ENCODE data around the gene RAD51B.

The RAD51B gene

DNA sequence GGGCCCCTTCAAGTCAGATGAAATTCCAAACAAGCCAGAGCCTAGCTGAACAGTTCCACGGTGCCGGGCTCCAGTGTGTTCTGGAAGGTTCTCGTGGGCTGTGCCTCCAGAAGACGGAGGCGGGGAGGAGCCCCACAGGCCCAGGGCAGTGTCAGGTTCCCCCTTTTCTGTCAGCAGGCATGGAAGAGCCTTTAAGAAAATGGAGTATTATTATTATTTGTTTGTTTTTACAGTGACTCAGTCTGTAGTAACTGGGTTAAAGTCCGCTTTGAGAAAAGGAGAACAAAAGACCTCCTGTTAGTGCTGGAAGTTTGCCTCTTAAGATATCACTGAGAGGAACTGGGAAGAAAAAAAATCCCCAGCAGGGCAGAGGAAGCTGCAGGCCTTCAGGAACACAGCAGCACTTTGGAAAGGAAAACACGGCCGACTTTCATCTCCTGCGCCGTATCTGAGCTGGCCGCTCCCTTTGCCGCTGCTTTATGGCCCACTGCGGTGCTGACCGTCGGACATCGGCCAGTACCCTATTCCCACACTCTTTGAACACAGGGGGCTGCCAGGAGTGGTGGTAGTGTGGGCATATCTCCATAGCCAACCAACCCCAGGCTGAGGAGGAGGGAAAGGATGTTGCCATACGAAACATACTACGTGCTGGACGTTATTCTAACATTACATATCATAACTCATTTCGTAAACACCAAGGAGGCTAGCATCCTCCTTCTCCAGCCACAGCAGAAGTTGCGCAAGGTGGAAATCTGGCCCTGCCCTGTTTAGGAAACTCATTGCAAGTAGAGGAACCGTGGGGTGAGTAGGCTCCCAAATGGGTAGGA lies 779.3 kb downstream of the RAD51B start:
- Histone ChIP-seq H3K36me3 (ENCODE audit: control insufficient read depth, insufficient read depth, low read length) (no peaks in the 10 kb centered on the region), H3K27me3 (ENCODE audit: insufficient read depth, low read length, poor library complexity) (no peaks in the 10 kb centered on the region), H3K79me2 (ENCODE audit: control insufficient read depth, insufficient read depth, low read length) (no peaks in the 10 kb centered on the region), H2BK120ac (ENCODE audit: low read depth, low read length) (no peak overlapping the region), H3K79me1 (ENCODE audit: low read length) (no peaks in the 10 kb centered on the region), H3K23ac (ENCODE audit: low read length) (no peak overlapping the region), H3K18ac (ENCODE audit: low read length) (no peak overlapping the region), H3K4me2 (ENCODE audit: low read length) (no peak overlapping the region), H2BK15ac (replicated peaks; ENCODE audit: low read depth) (no peak overlapping the region), H3K9ac (ENCODE audit: low read length) (no peak overlapping the region), H3K27ac (ENCODE audit: low read depth, low read length) (no peak overlapping the region), H3K4me3 (ENCODE audit: low read length) (no peak overlapping the region), H2AK5ac (ENCODE audit: low read length) (no peak overlapping the region), H2BK5ac (ENCODE audit: low read length) (no peak overlapping the region), H3K4me1 (ENCODE audit: control insufficient read depth, low read depth, low read length) (no peaks in the 10 kb centered on the region), H4K5ac (ENCODE audit: low read length) (no peak overlapping the region), H4K8ac (ENCODE audit: low read depth, low read length) (no peak overlapping the region), H3K4ac (ENCODE audit: low read depth, low read length) (no peak overlapping the region), H3K56ac (ENCODE audit: low read length) (peak overlapping the region; percentile 11)
- WGBS (ENCODE audit: extremely low coverage, insufficient coverage, low lambda C conversion rate), result no CpG with 5 or more reads among the region's 22 CpGs
- no peak for DNase-seq

DNA sequence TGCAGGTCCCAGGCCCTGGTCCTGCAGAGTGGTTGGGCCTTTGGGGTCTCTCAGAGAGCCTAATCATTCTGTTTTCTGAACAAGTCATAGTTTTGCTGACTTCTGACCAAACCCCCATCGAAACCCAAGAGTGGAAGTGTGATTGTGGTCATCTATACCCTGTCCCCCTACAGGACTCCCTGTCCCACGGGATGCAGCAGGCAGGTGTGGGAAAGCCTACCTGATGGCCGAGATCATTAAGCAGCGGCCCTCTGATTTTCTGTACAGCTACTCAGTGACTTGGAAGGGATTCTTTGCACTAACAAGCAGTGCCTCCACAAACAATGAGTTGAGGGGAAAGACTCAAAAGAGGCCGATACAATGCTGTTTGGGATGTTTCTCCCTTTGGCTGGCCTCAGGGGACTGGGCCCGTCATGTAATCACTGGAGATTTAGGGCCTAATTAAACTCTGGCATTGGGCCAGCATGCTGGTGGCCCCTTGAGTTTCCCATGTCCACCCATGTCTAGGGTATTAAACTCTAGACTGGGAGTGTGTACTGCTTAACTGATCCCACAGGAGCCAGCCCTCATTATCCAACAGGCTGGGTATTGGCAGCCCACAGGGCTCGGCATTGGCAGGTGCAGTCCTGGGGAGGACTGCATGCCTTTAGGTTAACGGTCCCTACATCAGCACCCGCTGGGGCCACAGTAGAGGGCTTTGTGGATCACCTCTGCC lies 780.5 kb downstream of the RAD51B start:
- Histone ChIP-seq H3K4me3 (ENCODE audit: low read length) (no peak overlapping the region), H4K8ac (ENCODE audit: low read depth, low read length) (no peak overlapping the region), H3K56ac (ENCODE audit: low read length) (no peak overlapping the region), H2BK15ac (replicated peaks; ENCODE audit: low read depth) (no peak overlapping the region), H2BK5ac (ENCODE audit: low read length) (no peak overlapping the region), H3K36me3 (ENCODE audit: control insufficient read depth, insufficient read depth, low read length) (no peaks in the 10 kb centered on the region), H3K18ac (ENCODE audit: low read length) (no peak overlapping the region), H3K4me1 (ENCODE audit: control insufficient read depth, low read depth, low read length) (no peaks in the 10 kb centered on the region), H3K79me2 (ENCODE audit: control insufficient read depth, insufficient read depth, low read length) (no peaks in the 10 kb centered on the region), H3K4me2 (ENCODE audit: low read length) (no peak overlapping the region), H2BK120ac (ENCODE audit: low read depth, low read length) (no peak overlapping the region), H3K79me1 (ENCODE audit: low read length) (no peaks in the 10 kb centered on the region), H3K27me3 (ENCODE audit: insufficient read depth, low read length, poor library complexity) (no peaks in the 10 kb centered on the region), H3K9ac (ENCODE audit: low read length) (no peak overlapping the region), H4K5ac (ENCODE audit: low read length) (no peak overlapping the region), H3K4ac (ENCODE audit: low read depth, low read length) (no peak overlapping the region), H3K27ac (ENCODE audit: low read depth, low read length) (no peak overlapping the region), H2AK5ac (ENCODE audit: low read length) (no peak overlapping the region), H3K23ac (ENCODE audit: low read length) (no peak overlapping the region)
- WGBS (ENCODE audit: extremely low coverage, insufficient coverage, low lambda C conversion rate), result no CpG with 5 or more reads among the region's 9 CpGs
- DNase-seq, result no peak

DNA sequence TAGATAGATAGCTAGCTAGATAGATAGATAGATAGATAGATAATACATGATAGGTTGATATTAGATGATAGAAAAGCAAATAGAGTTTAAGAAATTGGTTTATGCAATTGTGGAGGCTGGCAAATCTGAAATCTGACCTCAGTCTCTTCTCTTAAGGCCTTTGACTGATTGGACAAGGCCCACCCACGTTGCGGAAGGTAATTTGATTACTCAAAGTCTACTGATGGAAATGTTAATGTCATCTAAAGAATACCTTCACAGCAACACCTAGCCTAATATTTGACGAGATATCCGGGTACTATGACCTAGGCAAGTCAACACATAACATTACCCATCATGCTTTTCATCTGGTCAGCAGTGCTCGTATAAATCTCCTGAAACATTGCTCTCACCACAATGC lies 782.9 kb downstream of the RAD51B start:
- Histone ChIP-seq H3K27ac (ENCODE audit: low read depth, low read length) (no peak overlapping the region), H3K36me3 (ENCODE audit: control insufficient read depth, insufficient read depth, low read length) (no peaks in the 10 kb centered on the region), H3K79me2 (ENCODE audit: control insufficient read depth, insufficient read depth, low read length) (no peaks in the 10 kb centered on the region), H3K27me3 (ENCODE audit: insufficient read depth, low read length, poor library complexity) (no peaks in the 10 kb centered on the region), H3K18ac (ENCODE audit: low read length) (no peak overlapping the region), H2BK15ac (replicated peaks; ENCODE audit: low read depth) (no peak overlapping the region), H4K5ac (ENCODE audit: low read length) (no peak overlapping the region), H2AK5ac (ENCODE audit: low read length) (no peak overlapping the region), H3K4me3 (ENCODE audit: low read length) (no peak overlapping the region), H3K4me2 (ENCODE audit: low read length) (no peak overlapping the region), H3K56ac (ENCODE audit: low read length) (no peak overlapping the region), H3K9ac (ENCODE audit: low read length) (no peak overlapping the region), H2BK120ac (ENCODE audit: low read depth, low read length) (no peak overlapping the region), H3K23ac (ENCODE audit: low read length) (no peak overlapping the region), H3K4me1 (ENCODE audit: control insufficient read depth, low read depth, low read length) (peaks cover 2% of the 10 kb centered on the region), H4K8ac (ENCODE audit: low read depth, low read length) (no peak overlapping the region), H2BK5ac (ENCODE audit: low read length) (no peak overlapping the region), H3K79me1 (ENCODE audit: low read length) (no peaks in the 10 kb centered on the region), H3K4ac (ENCODE audit: low read depth, low read length) (no peak overlapping the region)
- WGBS (ENCODE audit: extremely low coverage, insufficient coverage, low lambda C conversion rate), result no CpG with 5 or more reads among the region's 5 CpGs
- DNase-seq, result no peak

DNA sequence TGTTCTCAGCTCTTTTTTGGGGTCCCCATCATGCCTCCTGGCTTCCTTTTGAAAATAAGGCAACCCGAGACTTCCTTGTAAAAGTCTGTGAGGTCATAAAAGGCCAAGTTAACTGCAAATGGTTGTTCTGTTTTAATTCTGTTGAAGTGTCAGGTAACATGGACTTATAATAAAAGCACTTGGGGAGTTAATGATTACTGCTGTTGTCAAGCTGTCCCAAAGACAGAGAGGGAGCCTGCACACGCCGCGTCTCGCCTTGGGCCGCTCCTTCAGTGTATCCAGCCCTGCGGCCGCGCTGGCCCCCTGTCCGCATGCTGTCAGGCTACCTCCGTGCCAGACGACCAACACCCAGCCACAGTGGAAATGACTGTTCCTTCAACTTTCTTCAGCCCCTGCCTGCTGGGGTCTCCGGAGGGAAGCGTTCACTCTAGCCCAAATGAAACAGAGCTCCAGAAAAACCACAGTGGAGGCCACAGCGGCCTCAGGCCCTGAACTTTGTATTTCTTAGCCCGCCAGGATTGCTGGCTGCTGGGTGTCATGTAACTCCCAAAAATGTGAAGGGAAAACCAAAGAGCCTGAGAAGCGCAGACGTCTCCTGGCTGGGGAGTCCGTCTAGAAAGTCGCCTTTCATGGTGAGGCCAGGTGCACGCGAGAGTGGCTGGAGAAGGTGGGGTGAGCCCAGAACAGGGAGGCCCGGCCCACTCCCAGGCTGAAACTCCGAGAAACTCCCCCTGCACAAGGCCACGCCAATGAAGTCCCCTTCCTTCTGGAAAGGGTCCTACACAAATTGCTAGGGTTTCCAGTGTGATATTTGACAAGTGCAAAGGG lies 784.2 kb downstream of the RAD51B start:
- no peak overlapping the region for H3K56ac ChIP-seq (ENCODE audit: low read length)
- WGBS (ENCODE audit: extremely low coverage, insufficient coverage, low lambda C conversion rate), result no CpG with 5 or more reads among the region's 25 CpGs
- H3K27ac ChIP-seq (ENCODE audit: low read depth, low read length), result no peak overlapping the region
- H4K5ac ChIP-seq (ENCODE audit: low read length), result no peak overlapping the region
- no peak overlapping the region for H3K18ac ChIP-seq (ENCODE audit: low read length)
- no peaks in the 10 kb centered on the region for H3K36me3 ChIP-seq (ENCODE audit: control insufficient read depth, insufficient read depth, low read length)
- no peak overlapping the region for H2BK15ac ChIP-seq (replicated peaks; ENCODE audit: low read depth)
- no peak overlapping the region for H2BK120ac ChIP-seq (ENCODE audit: low read depth, low read length)
- no peak overlapping the region for H3K4me2 ChIP-seq (ENCODE audit: low read length)
- H3K4me1 ChIP-seq (ENCODE audit: control insufficient read depth, low read depth, low read length), result peaks cover 4% of the 10 kb centered on the region
- no peak for DNase-seq
- H3K79me1 ChIP-seq (ENCODE audit: low read length), result no peaks in the 10 kb centered on the region
- no peak overlapping the region for H3K23ac ChIP-seq (ENCODE audit: low read length)
- H3K4me3 ChIP-seq (ENCODE audit: low read length), result no peak overlapping the region
- H3K27me3 ChIP-seq (ENCODE audit: insufficient read depth, low read length, poor library complexity), result no peaks in the 10 kb centered on the region
- H3K4ac ChIP-seq (ENCODE audit: low read depth, low read length), result no peak overlapping the region
- no peak overlapping the region for H2BK5ac ChIP-seq (ENCODE audit: low read length)
- H3K79me2 ChIP-seq (ENCODE audit: control insufficient read depth, insufficient read depth, low read length), result no peaks in the 10 kb centered on the region
- H2AK5ac ChIP-seq (ENCODE audit: low read length), result no peak overlapping the region
- H4K8ac ChIP-seq (ENCODE audit: low read depth, low read length), result no peak overlapping the region
- H3K9ac ChIP-seq (ENCODE audit: low read length), result no peak overlapping the region

DNA sequence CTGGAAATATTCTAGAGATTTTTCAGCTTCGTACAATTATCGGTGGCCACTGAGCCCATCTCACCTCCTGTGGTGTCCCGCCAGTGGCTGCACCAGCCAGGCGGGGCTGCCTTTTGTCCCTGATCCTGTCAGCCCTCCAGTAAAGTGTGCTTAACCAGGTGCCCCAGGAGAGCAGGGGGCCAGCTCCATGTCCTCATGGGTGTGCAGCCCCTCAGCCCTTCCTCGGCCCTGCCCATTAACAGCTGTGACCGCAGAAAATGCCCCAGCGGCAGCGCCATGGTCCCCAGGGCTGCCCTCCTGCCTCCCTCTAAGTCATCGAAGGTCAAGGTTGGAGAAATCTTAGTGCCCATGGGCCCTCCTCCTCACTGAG lies 784.8 kb downstream of the RAD51B start:
- H3K4me1 ChIP-seq (ENCODE audit: control insufficient read depth, low read depth, low read length), result peaks cover 4% of the 10 kb centered on the region
- no peak overlapping the region for H3K4me2 ChIP-seq (ENCODE audit: low read length)
- no peak for DNase-seq
- H3K9ac ChIP-seq (ENCODE audit: low read length), result no peak overlapping the region
- H3K36me3 ChIP-seq (ENCODE audit: control insufficient read depth, insufficient read depth, low read length), result no peaks in the 10 kb centered on the region
- H3K79me2 ChIP-seq (ENCODE audit: control insufficient read depth, insufficient read depth, low read length), result no peaks in the 10 kb centered on the region
- H3K56ac ChIP-seq (ENCODE audit: low read length), result no peak overlapping the region
- H3K27ac ChIP-seq (ENCODE audit: low read depth, low read length), result no peak overlapping the region
- no peak overlapping the region for H3K18ac ChIP-seq (ENCODE audit: low read length)
- no peak overlapping the region for H3K4ac ChIP-seq (ENCODE audit: low read depth, low read length)
- H2BK15ac ChIP-seq (replicated peaks; ENCODE audit: low read depth), result no peak overlapping the region
- no CpG with 5 or more reads among the region's 9 CpGs for WGBS (ENCODE audit: extremely low coverage, insufficient coverage, low lambda C conversion rate)
- no peak overlapping the region for H3K4me3 ChIP-seq (ENCODE audit: low read length)
- no peak overlapping the region for H4K5ac ChIP-seq (ENCODE audit: low read length)
- no peaks in the 10 kb centered on the region for H3K27me3 ChIP-seq (ENCODE audit: insufficient read depth, low read length, poor library complexity)
- H2AK5ac ChIP-seq (ENCODE audit: low read length), result no peak overlapping the region
- no peak overlapping the region for H4K8ac ChIP-seq (ENCODE audit: low read depth, low read length)
- H2BK120ac ChIP-seq (ENCODE audit: low read depth, low read length), result no peak overlapping the region
- H3K79me1 ChIP-seq (ENCODE audit: low read length), result no peaks in the 10 kb centered on the region
- no peak overlapping the region for H2BK5ac ChIP-seq (ENCODE audit: low read length)
- H3K23ac ChIP-seq (ENCODE audit: low read length), result no peak overlapping the region
